COLO668 (cell line): ENCODE measurements around the gene UBE2Q1.

Experiments
- DNase-seq: peaks from one replicate; lab custom pipeline; 2025; ENCODE audit not compliant: unreplicated experiment; lab: John Stamatoyannopoulos, UW

Gene UBE2Q1

DNA sequence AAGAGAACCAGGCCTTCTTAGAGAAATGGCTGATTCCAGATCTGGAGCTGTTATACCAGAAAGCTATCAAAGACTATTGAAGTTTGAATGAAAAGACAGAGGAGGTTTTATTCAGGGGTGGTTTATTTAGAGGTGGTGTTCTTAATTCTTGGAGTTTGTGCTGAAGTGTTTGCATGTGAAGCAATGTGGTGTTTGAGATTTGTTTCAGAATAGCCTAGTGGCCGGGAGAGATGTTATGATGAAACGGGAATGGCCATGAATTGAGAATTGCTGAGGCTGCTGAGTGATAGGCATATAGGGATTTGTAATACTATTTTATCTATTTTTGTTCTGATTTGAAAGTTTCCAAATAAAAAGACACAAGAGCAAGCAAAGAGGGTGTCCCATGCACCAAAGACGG lies 45.7 kb downstream of the UBE2Q1 start:
- DNase-seq, result no peak

DNA sequence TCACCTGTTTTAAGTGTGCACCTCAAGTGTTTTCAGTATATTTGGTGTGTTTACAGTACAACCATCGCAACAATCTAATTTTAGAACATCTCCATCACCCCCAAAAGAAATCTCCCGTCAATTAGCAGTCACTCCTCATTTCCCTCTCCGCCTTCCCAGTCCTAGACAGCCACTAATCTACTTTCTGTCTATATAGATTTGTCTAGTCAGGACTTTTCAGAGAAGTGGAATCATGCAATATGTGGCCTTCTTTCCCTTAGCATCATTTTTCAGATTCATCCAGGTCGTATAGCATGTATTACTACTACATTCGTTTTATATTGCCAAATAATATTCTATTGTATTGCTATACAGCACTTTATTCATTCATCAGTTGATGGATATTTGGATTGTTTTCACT lies 54.6 kb downstream of the UBE2Q1 start:
- DNase-seq, result no peak

DNA sequence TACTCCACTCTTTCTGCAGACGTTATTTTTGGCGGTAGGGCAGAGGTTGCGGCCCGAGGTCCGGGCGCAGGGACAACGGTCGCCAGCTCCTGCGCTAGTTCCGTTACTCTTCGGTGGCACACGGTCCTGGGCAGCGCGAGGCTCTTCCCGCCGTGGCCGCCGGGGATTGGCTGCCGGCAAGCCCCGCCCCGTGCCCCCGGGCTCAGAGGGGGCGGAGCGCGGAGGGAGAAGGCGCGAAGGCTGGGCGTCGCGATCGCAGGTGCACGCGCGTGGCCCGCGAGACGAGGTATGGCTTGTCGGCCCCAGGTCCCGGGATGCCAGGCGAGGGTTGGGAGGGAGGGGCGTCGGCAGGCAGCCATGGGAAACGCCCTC lies 55.7 kb downstream of the UBE2Q1 start:
- no peak for DNase-seq

DNA sequence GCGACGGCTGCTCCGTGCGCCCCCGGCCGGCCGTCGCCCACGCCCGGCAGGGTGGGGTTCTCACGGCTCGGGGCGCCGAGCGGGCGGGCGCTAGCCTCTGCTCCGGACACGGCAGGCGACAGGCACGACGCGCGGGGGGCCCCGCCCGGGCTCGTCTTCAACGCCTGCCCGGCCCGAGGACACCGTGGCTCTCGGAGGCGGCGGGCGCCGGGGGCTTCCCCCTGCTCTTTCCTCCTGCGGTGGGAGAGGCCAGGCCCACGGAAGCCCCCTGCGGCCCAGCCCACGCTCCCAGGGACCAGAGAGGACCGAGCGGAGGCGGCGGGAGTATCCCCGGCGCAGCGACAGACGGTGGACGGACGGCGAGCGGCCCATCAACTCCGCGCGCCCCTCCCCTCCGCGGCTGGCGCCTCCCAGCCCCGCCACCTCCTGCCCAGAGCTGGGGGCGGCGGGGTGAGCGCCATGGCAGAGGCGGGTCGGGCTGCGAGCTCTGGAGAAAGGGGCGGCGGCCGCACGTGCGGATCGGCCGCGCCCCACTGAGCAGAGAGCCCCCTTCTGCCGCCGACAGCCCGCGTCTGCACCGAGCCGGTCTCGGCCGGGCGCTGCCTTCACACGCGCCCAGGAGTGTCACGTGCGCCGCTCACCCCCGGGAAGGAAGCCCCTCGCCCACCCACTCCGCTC lies 56.3 kb downstream of the UBE2Q1 start, which contains the start of the genes SHE and TDRD10:
TSS of gene SHE (minus strand) at position 347 of the 678 bp plus-strand sequence. CDS start 386 bp downstream, outside the sequence.
TSS of gene TDRD10 (plus strand) at position 154 of the 678 bp plus-strand sequence. CDS start 4,685 bp downstream, outside the sequence.
- DNase-seq, result no peak

- no peak for DNase-seq
Measured at GRCh38 chr1:154501423-154502065, 56.9 kb downstream of the UBE2Q1 start.

DNA sequence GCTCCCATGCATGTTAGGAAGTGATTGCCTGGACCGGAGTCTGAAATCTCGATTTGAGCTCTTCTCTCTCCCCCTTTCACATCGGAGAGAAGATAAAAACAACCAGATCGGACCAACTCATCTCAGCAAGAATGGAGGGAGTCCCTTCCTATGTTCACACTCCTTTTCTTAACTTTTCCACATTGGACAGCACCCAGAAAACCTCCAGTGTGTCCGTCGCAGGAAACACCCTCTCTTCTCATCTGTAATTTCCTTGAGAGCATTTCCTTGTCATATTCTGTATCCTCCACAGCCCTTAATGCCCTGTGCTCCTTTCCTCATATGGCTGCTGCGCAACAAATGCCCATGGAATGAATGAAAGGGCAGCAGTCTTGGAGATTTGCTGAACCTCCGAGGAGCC lies 57.9 kb downstream of the UBE2Q1 start:
- no peak for DNase-seq

DNA sequence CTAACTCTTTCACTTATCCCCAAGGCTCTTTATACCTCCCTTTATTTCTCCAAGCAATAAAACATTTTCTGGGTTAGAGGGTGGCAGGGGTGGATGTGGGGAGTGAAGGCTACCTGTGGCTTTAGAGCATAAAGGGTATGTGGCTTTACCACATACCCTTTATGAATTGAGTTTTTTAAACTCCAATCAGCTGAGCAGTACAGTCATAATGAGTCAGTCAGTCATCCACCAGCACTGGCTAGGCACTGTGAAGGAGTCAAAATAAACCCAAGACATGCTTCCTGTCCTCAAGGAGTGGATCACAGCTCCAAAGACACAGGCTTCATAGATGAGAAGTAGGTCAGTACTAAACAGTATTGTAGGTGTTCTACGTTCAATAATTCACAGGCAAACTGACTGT lies 59.0 kb downstream of the UBE2Q1 start:
- no peak for DNase-seq
